ENCODE data around the gene PDE6G. TPM values are rescaled to one million over a fixed set of nuclear protein-coding genes. Genes with fewer than 3 reads are reported as not detected.

PDE6G gene
- total RNA-seq, 1 donor from 2014 or later, result not detected

DNA sequence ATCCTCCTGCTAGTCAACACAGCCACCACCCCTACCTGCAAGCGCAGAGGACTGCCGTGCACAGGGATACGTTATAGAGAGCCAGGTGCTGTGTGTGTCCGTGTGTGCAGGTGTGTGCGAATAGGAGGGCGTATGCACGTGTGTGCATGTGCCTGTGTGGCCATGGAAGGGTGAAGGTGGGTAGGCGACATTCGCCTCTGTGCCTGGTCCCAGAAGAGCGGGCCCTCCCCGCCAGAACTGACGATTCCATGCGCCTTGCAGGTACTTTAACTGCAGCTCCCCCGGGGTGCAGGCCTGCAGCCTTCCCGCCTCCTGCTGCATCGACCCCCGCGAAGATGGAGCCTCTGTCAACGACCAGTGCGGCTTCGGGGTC lies 8.7 kb downstream of the PDE6G start:
- intact Hi-C loops (cut with DNase I), result no loop called here
- Histone ChIP-seq H3K27me3 (no peaks in the 10 kb centered on the region), H3K4me1 (no peaks in the 10 kb centered on the region), H3K4me3 (no peak overlapping the region), H3K27ac (no peak overlapping the region), H3K9me3 (no peaks in the 10 kb centered on the region), H3K36me3 (no peaks in the 10 kb centered on the region)
- no peak for DNase-seq (ENCODE audit: extremely low spot score in 2 of 2)
- TF ChIP-seq POLR2AphosphoS5 (IDR thresholded peaks at IDR 0.05; ENCODE audit: insufficient read depth in 1 of 2, low read depth in 1 of 2), result no peak
- TF ChIP-seq POLR2A (IDR thresholded peaks at IDR 0.05), result no peak

DNA sequence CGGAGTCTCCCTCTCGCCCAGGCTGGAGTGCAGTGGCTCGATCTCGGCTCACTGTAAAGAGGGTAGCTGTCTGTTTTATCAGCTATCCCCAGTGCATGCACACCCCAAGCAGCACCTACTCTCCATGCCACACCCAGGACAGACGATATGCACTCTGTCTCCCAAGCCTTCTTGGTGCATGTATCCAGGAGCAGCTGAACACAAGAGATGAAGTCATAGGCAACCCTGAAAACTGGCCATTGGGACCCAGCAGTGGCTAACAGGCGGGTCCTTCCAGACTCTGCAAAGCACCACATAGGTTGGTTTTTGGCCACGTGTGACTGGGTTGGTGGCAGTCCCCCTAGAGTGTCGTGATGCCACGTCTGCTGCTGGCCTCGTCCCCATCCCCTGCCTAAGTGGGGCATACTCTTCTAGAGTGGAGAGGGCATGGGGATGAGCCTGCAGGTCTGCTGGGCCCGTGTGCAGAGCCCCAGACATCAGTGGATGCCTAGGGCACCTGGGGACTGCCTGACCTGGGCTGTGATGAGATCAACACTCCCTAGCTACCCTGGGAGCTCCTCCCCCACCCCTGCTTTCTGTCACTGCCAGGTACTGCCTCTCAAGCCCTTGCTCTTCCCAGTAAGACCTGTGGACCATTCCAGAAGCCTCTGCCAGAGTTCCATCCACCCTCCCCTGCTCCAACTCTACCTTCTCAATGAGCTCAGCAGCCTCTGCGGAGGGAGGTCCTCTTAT lies 9.3 kb downstream of the PDE6G start:
- no peaks in the 10 kb centered on the region for H3K9me3 ChIP-seq
- H3K4me1 ChIP-seq, result no peaks in the 10 kb centered on the region
- TF ChIP-seq, protein P1, sequence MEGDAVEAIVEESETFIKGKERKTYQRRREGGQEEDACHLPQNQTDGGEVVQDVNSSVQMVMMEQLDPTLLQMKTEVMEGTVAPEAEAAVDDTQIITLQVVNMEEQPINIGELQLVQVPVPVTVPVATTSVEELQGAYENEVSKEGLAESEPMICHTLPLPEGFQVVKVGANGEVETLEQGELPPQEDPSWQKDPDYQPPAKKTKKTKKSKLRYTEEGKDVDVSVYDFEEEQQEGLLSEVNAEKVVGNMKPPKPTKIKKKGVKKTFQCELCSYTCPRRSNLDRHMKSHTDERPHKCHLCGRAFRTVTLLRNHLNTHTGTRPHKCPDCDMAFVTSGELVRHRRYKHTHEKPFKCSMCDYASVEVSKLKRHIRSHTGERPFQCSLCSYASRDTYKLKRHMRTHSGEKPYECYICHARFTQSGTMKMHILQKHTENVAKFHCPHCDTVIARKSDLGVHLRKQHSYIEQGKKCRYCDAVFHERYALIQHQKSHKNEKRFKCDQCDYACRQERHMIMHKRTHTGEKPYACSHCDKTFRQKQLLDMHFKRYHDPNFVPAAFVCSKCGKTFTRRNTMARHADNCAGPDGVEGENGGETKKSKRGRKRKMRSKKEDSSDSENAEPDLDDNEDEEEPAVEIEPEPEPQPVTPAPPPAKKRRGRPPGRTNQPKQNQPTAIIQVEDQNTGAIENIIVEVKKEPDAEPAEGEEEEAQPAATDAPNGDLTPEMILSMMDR (IDR thresholded peaks at IDR 0.05), result no peak
- TF ChIP-seq POLR2A (IDR thresholded peaks at IDR 0.05) (no peak), POLR2AphosphoS5 (IDR thresholded peaks at IDR 0.05; ENCODE audit: insufficient read depth in 1 of 2, low read depth in 1 of 2) (no peak)
- no peaks in the 10 kb centered on the region for H3K27me3 ChIP-seq
- intact Hi-C loops (cut with DNase I), result no loop called here
- no peak overlapping the region for H3K27ac ChIP-seq
- H3K36me3 ChIP-seq, result no peaks in the 10 kb centered on the region
- no peak for DNase-seq (ENCODE audit: extremely low spot score in 2 of 2)
- no peak overlapping the region for H3K4me3 ChIP-seq

DNA sequence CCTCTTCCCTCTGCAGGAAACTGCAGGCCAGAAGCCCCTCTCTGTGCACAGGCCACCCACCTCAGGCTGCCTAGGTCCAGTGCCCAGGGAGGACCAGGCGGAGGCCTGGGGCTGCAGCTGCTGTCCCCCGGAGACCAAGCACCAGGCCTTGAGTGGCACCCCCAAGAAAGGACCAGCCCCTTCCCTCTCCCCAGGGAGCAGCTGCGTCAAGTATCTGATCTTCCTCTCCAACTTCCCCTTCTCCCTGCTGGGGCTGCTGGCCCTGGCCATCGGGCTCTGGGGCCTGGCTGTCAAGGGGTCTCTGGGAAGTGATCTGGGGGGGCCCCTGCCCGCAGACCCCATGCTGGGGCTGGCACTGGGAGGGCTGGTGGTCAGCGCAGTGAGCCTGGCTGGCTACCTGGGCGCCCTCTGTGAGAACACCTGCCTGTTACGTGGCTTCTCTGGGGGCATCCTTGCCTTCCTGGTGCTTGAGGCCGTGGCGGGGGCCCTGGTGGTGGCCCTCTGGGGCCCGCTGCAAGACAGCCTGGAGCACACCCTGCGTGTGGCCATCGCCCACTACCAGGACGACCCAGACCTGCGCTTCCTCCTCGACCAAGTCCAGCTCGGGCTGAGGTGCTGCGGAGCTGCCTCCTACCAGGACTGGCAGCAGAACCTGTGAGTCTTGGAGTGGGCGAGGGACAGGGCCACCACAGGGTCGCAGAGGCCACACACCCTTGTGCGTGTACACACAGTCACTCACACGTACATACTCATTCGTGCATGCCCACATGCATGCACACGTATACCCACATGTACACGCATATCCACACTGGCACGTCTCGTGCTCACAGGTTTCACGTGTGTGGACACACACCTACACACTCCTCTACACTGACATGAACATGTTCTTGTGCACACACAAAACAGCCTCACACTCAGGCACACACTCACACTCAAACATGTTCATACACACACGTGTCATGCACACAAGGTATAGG lies 11.1 kb downstream of the PDE6G start:
- Histone ChIP-seq H3K9me3 (no peaks in the 10 kb centered on the region), H3K36me3 (no peaks in the 10 kb centered on the region), H3K27me3 (no peaks in the 10 kb centered on the region), H3K4me3 (no peak overlapping the region), H3K4me1 (no peaks in the 10 kb centered on the region), H3K27ac (no peak overlapping the region)
- TF ChIP-seq POLR2A (IDR thresholded peaks at IDR 0.05), result no peak
- TF ChIP-seq POLR2AphosphoS5 (IDR thresholded peaks at IDR 0.05; ENCODE audit: insufficient read depth in 1 of 2, low read depth in 1 of 2), result no peak
- TF ChIP-seq, protein P1 (IDR thresholded peaks at IDR 0.05), result no peak
- no peak for DNase-seq (ENCODE audit: extremely low spot score in 2 of 2)
- intact Hi-C loops (cut with DNase I), result no loop called here

DNA sequence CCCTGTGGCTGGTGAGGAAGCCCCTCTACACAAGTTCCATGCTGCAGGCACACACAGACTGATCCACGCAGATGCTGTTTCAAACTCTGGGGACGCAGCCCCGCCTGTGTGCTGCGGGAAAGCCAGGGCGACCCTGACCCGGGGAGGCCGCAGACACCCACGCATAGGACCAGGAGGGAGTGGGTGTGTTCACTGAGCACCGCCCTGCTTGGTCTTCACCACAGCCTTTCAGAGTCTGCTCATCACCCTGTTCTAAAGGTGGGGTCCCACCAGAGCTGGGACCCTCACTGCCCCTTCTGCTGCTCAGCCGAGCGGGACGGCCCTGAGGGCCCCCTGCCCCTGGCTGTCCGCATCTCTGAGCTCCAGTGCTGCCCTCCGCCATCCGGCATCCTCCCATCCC lies 11.8 kb downstream of the PDE6G start:
- no peaks in the 10 kb centered on the region for H3K27me3 ChIP-seq
- no peaks in the 10 kb centered on the region for H3K4me1 ChIP-seq
- no peaks in the 10 kb centered on the region for H3K9me3 ChIP-seq
- H3K36me3 ChIP-seq, result no peaks in the 10 kb centered on the region
- no peak overlapping the region for H3K4me3 ChIP-seq
- no peak for TF ChIP-seq POLR2AphosphoS5 (IDR thresholded peaks at IDR 0.05; ENCODE audit: insufficient read depth in 1 of 2, low read depth in 1 of 2)
- no peak for TF ChIP-seq POLR2A (IDR thresholded peaks at IDR 0.05)
- TF ChIP-seq, protein P1 (IDR thresholded peaks at IDR 0.05), result no peak
- intact Hi-C loops (cut with DNase I), result no loop called here
- DNase-seq (ENCODE audit: extremely low spot score in 2 of 2), result no peak
- no peak overlapping the region for H3K27ac ChIP-seq

DNA sequence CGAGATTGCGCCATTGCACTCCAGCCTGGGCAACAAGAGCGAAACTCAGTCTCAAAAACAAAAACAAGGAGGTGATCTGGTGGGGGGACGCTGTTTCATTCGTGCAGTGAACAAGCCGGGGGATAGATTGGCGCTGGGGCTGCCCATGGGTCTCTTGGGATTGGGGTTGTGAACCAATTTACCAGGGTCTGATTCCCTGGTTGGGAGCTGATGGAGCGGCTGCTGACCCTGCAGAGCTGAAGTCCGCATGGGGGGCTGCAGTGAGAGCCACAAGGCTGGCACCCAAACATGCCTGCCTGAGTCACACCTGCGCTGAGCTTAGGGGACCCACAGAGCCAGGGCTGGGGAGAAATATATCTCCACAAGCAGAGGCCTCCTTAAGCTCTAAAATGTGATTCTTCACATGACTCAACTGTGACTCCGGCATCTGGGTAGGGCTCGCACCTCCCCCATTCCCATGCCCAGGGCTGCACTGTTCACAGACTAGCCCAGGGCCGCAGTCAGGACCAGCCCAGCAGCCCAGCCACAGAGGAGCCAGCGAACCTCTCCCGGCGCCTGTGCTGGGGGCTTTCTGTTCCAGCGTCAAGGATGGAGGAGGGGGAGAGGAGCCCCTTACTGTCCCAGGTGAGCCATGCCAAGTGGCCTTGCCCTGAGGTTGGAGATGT lies 14.4 kb downstream of the PDE6G start:
- no peaks in the 10 kb centered on the region for H3K9me3 ChIP-seq
- DNase-seq (ENCODE audit: extremely low spot score in 2 of 2), result no peak
- no peaks in the 10 kb centered on the region for H3K27me3 ChIP-seq
- no peak overlapping the region for H3K4me3 ChIP-seq
- no peaks in the 10 kb centered on the region for H3K36me3 ChIP-seq
- no peaks in the 10 kb centered on the region for H3K4me1 ChIP-seq
- no peak overlapping the region for H3K27ac ChIP-seq
- intact Hi-C loops (cut with DNase I), result no loop called here
- TF ChIP-seq POLR2AphosphoS5 (IDR thresholded peaks at IDR 0.05; ENCODE audit: insufficient read depth in 1 of 2, low read depth in 1 of 2) (no peak), POLR2A (IDR thresholded peaks at IDR 0.05) (no peak)
- TF ChIP-seq, protein P1 (IDR thresholded peaks at IDR 0.05), result no peak
